Trophoblast cell (in vitro differentiated cells and primary cell): Measurements from ENCODE around the gene SFMBT1.

Experiments
- DNase-seq, 2 donors: peaks; one replicate each; pipeline ENCODE4 v3.0.0-alpha.2; 2016
- H2AFZ ChIP-seq: 2 replicates; pipeline ENCODE4 v1.6.1; 2013; ENCODE audit warnings: low read length, moderate library complexity, mild to moderate bottlenecking; ENCODE audit not compliant: insufficient read depth, poor library complexity
- H2AK5ac ChIP-seq: 2 replicates; pipeline ENCODE4 v1.6.1; 2013; ENCODE audit warnings: mild to moderate bottlenecking, low read length
- H2BK120ac ChIP-seq: 2 replicates; pipeline ENCODE4 v1.6.1; 2013; ENCODE audit warnings: low read length, mild to moderate bottlenecking, moderate library complexity; ENCODE audit not compliant: insufficient read depth, poor library complexity
- H2BK12ac ChIP-seq: 2 replicates; pipeline ENCODE4 v1.6.1; 2013; ENCODE audit warnings: mild to moderate bottlenecking, low read length, moderate library complexity
- H2BK5ac ChIP-seq: 2 replicates; pipeline ENCODE4 v1.6.1; 2013; ENCODE audit warnings: low read length, low read depth, moderate library complexity, mild to moderate bottlenecking; ENCODE audit not compliant: poor library complexity
- H3K14ac ChIP-seq: 2 replicates; pipeline ENCODE4 v1.6.1; 2013; ENCODE audit warnings: mild to moderate bottlenecking, low read length
- H3K18ac ChIP-seq: 2 replicates; pipeline ENCODE4 v1.6.1; 2013; ENCODE audit warnings: mild to moderate bottlenecking, low read length
- H3K23ac ChIP-seq: 2 replicates; pipeline ENCODE4 v1.6.1; 2013; ENCODE audit warnings: low read length
- H3K27ac ChIP-seq: 2 replicates; pipeline ENCODE4 v1.5.1; 2013; ENCODE audit warnings: low read depth, mild to moderate bottlenecking, inconsistent platforms, low read length, moderate library complexity
- H3K27me3 ChIP-seq: 2 replicates; pipeline ENCODE4 v1.6.1; 2013; ENCODE audit warnings: inconsistent platforms, mild to moderate bottlenecking, low read length, moderate library complexity; ENCODE audit not compliant: insufficient read depth
- H3K36me3 ChIP-seq, 2 experiments: 1 replicate in 1 of 2; 2 replicates in 1 of 2; pipeline ENCODE4 v1.6.1; 2013; ENCODE audit warnings: low read length in 2 of 2, mild to moderate bottlenecking in 2 of 2, moderate library complexity in 1 of 2; ENCODE audit not compliant: insufficient read depth in 2 of 2, control insufficient read depth in 1 of 2
- H3K4ac ChIP-seq: 2 replicates; pipeline ENCODE4 v1.6.1; 2013; ENCODE audit warnings: low read depth, mild to moderate bottlenecking, low read length, moderate library complexity
- H3K4me1 ChIP-seq, 2 experiments: 1 replicate in 1 of 2; 2 replicates in 1 of 2; pipeline ENCODE4 v1.6.1; 2013; ENCODE audit warnings: low read length in 2 of 2, mild to moderate bottlenecking in 2 of 2, moderate library complexity in 1 of 2; ENCODE audit not compliant: insufficient read depth in 2 of 2, control insufficient read depth in 1 of 2
- H3K4me2 ChIP-seq: 2 replicates; pipeline ENCODE4 v1.6.1; 2013; ENCODE audit warnings: inconsistent platforms, mild to moderate bottlenecking, low read length, moderate library complexity
- H3K4me3 ChIP-seq: 2 replicates; pipeline ENCODE4 v1.5.1; 2013; ENCODE audit warnings: mild to moderate bottlenecking, low read depth, low read length, inconsistent platforms
- H3K79me1 ChIP-seq: one replicate; pipeline ENCODE4 v1.6.1; 2013; ENCODE audit warnings: low read length
- H3K79me2 ChIP-seq: 2 replicates; pipeline ENCODE4 v1.6.1; 2013; ENCODE audit warnings: low read length, mild to moderate bottlenecking; ENCODE audit not compliant: control insufficient read depth, insufficient read depth, poor library complexity
- H3K9ac ChIP-seq: 2 replicates; pipeline ENCODE4 v1.6.1; 2013; ENCODE audit warnings: mild to moderate bottlenecking, low read length
- H3K9me3 ChIP-seq: 2 replicates; pipeline ENCODE4 v1.6.1; 2013; ENCODE audit warnings: low read depth, mild to moderate bottlenecking, control low read depth, inconsistent platforms, low read length; ENCODE audit not compliant: insufficient read depth
- H4K12ac ChIP-seq: 2 replicates; pipeline ENCODE4 v1.6.1; 2013; ENCODE audit warnings: low read depth, mild to moderate bottlenecking, low read length, moderate library complexity
- H4K8ac ChIP-seq: 2 replicates; pipeline ENCODE4 v1.6.1; 2013; ENCODE audit warnings: low read depth, mild to moderate bottlenecking, low read length, moderate library complexity
- H4K91ac ChIP-seq: one replicate; pipeline ENCODE4 v1.6.1; 2013; ENCODE audit warnings: low read depth, mild to moderate bottlenecking, low read length, moderate library complexity
- WGBS: extraction: QIAGEN DNeasy Blood & Tissue Kit; methylation state at CpG from one replicate; pipeline ENCODE4 v1.1.7; 2013; ENCODE audit warnings: missing lambda C conversion rate; ENCODE audit not compliant: insufficient read length, insufficient coverage; ENCODE audit errors: extremely low coverage; 5-methylcytosine and 5-hydroxymethylcytosine counted together

The SFMBT1 gene

DNA sequence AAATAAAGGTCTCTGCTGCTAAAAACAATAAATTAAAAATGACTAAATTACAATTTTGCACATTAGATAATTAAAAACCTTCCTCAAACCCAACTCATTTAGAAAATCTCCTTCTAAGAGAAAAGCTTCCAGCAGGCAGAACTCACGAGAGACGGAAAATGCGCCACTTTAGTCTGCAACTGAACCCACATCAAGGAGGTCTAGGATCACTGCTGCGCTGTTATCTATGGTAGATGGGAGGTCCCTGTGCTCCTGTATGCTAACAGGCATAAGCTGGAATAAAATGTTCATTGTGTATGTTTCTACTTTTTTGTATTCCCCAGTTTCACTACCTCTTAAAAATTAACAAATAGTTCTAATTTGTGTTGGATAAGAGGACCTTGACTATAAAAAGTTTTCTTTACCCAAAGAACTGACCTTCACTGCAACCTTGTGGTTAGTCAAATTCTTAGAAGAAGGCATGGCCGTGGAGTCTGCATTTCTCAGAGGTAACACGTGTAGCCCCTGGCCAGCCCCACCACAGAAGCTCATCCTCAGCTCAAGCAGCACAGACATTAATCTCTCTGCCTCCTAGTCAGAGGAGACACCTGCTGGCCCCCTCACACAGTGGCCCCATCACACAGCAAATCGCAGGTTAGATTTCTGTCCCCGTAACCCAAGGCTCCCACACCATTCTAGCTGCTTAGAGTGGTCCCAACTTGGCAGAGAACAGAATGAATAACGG is 170.8 kb downstream of the SFMBT1 start:
- Histone ChIP-seq H3K4me3 (no peak overlapping the region), H3K36me3 (no peaks in the 10 kb centered on the region), H3K79me2 (no peaks in the 10 kb centered on the region), H3K79me1 (no peaks in the 10 kb centered on the region), H3K27me3 (no peaks in the 10 kb centered on the region), H3K18ac (no peak overlapping the region), H4K91ac (no peak overlapping the region), H2BK5ac (no peak overlapping the region), H2AK5ac (no peak overlapping the region), H4K12ac (no peak overlapping the region), H3K14ac (no peak overlapping the region), H3K23ac (no peak overlapping the region), H3K4ac (no peak overlapping the region), H2AFZ (no peak overlapping the region), H3K9ac (no peak overlapping the region), H3K4me1 (peaks cover 0 to 2% of the 10 kb centered on the region in 2 experiments), H4K8ac (no peak overlapping the region), H2BK12ac (no peak overlapping the region), H3K4me2 (no peak overlapping the region), H2BK120ac (no peak overlapping the region), H3K9me3 (no peaks in the 10 kb centered on the region), H3K27ac (no peak overlapping the region)
- no CpG with 5 or more reads among the region's 9 CpGs for WGBS
- no peak for DNase-seq

DNA sequence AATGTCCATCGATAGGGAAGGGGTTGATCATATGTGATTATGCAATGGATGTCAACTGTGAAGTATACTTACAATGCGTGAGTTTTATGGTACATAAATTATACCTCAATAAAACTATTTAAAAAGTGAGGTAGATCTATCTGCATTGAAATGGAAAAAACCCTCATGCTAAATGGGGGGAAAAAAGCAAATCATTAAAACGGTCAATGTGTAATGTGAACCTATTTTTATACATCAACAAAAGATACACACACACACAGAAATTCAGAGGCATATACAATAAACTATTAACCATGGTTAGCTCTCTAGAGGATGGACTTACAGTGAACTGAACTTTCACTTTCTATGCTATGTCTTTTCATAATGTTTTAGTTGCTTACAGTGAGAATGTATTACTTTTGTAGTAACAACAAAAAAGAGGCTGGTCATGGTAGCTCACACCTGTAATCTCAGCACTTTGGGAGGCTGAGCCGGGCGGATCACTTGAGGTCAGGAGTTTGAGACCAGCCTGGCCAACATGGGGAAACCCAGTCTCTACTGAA is 171.6 kb downstream of the SFMBT1 start:
- Histone ChIP-seq H3K79me2 (no peaks in the 10 kb centered on the region), H3K27me3 (no peaks in the 10 kb centered on the region), H3K9ac (no peak overlapping the region), H4K12ac (no peak overlapping the region), H3K18ac (no peak overlapping the region), H2AK5ac (no peak overlapping the region), H3K23ac (no peak overlapping the region), H3K36me3 (no peaks in the 10 kb centered on the region), H2BK12ac (no peak overlapping the region), H3K27ac (no peak overlapping the region), H3K79me1 (no peaks in the 10 kb centered on the region), H4K91ac (no peak overlapping the region), H2BK5ac (no peak overlapping the region), H2AFZ (no peak overlapping the region), H3K4me1 (peaks cover 0 to 2% of the 10 kb centered on the region in 2 experiments), H3K4me2 (no peak overlapping the region), H3K4ac (no peak overlapping the region), H4K8ac (no peak overlapping the region), H2BK120ac (no peak overlapping the region), H3K9me3 (no peaks in the 10 kb centered on the region), H3K4me3 (no peak overlapping the region), H3K14ac (no peak overlapping the region)
- no peak for DNase-seq
- WGBS, result no CpG with 5 or more reads among the region's 5 CpGs

DNA sequence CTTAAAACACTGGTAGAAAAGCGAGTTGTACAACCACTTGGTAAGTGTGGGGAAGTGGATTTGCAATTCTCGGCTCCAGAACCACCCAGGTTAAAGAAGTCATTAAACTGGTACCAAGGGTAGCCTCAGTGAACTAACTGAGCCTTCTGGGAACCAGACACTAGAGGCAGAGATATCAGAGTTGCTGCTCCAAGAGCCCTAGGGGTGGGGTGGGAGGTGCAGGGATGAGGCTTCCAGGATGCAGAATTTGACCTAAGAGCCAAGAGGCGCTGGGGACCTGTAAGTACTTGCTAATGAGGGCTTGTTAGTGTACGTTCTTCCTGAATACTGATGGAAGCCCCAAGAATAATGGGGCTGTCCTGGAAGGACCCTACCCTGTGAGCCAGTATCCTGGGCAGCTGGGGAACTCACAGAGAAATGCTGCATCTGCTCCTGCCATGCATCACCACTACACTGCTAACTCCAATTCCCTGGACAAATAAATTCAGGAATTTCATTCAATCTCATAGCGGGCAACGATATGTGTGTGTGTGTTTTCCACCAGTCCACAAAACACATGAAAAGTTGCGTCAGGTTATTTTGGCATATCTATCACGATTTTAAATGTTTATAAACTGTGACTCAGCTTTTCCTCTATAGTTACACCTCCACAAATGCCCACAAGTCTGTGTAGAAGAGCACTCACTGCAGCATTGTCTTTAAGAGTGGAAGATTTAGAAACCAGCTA is 172.3 kb downstream of the SFMBT1 start:
- no peak overlapping the region for H2BK120ac ChIP-seq
- no peaks in the 10 kb centered on the region for H3K79me1 ChIP-seq
- H3K23ac ChIP-seq, result no peak overlapping the region
- H2BK12ac ChIP-seq, result no peak overlapping the region
- H4K8ac ChIP-seq, result no peak overlapping the region
- no peaks in the 10 kb centered on the region for H3K27me3 ChIP-seq
- H2AK5ac ChIP-seq, result no peak overlapping the region
- H4K12ac ChIP-seq, result no peak overlapping the region
- no peaks in the 10 kb centered on the region for H3K36me3 ChIP-seq
- no peak overlapping the region for H4K91ac ChIP-seq
- WGBS, result no CpG with 5 or more reads among the region's 8 CpGs
- no peaks in the 10 kb centered on the region for H3K79me2 ChIP-seq
- no peak overlapping the region for H3K27ac ChIP-seq
- no peak overlapping the region for H3K4me3 ChIP-seq
- H3K4ac ChIP-seq, result no peak overlapping the region
- no peak overlapping the region for H3K4me2 ChIP-seq
- H2AFZ ChIP-seq, result no peak overlapping the region
- H2BK5ac ChIP-seq, result no peak overlapping the region
- no peak for DNase-seq
- H3K18ac ChIP-seq, result no peak overlapping the region
- H3K9me3 ChIP-seq, result no peaks in the 10 kb centered on the region
- no peak overlapping the region for H3K14ac ChIP-seq
- peaks cover 0 to 2% of the 10 kb centered on the region in 2 experiments for H3K4me1 ChIP-seq
- no peak overlapping the region for H3K9ac ChIP-seq

DNA sequence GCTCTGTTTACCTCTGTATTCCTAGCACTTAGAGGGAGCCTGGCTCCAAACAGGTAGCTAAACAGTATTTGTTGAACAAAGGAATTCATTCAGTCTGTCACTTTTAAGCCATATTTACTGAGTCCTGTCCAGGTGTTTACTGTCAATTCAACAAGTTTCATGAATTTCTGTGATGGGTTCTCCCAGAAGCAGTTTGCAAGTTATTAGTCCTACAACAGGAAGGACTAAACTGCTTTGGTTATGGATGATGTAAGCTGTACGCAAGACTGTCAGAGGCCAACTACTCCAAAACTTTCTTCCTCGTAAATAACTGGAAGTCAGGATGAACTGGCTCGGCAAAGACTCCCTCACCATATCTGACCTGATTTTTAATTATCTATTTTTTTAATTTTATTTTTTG is 173.6 kb downstream of the SFMBT1 start:
- H3K4ac ChIP-seq, result no peak overlapping the region
- no peak overlapping the region for H3K18ac ChIP-seq
- H3K27me3 ChIP-seq, result no peaks in the 10 kb centered on the region
- no peak overlapping the region for H2AK5ac ChIP-seq
- no peaks in the 10 kb centered on the region for H3K79me1 ChIP-seq
- no peak for DNase-seq
- no peak overlapping the region for H4K91ac ChIP-seq
- H2BK5ac ChIP-seq, result no peak overlapping the region
- no peak overlapping the region for H2BK120ac ChIP-seq
- H3K79me2 ChIP-seq, result no peaks in the 10 kb centered on the region
- H3K14ac ChIP-seq, result no peak overlapping the region
- no peaks in the 10 kb centered on the region for H3K36me3 ChIP-seq
- no peak overlapping the region for H3K27ac ChIP-seq
- no peak overlapping the region for H3K23ac ChIP-seq
- H2AFZ ChIP-seq, result no peak overlapping the region
- H3K4me2 ChIP-seq, result no peak overlapping the region
- H4K8ac ChIP-seq, result no peak overlapping the region
- H3K4me3 ChIP-seq, result no peak overlapping the region
- no peak overlapping the region for H2BK12ac ChIP-seq
- H3K4me1 ChIP-seq, result peaks cover 0 to 2% of the 10 kb centered on the region in 2 experiments
- H4K12ac ChIP-seq, result no peak overlapping the region
- no peaks in the 10 kb centered on the region for H3K9me3 ChIP-seq
- no CpG with 5 or more reads among the region's 3 CpGs for WGBS
- H3K9ac ChIP-seq, result no peak overlapping the region
